ENCODE measurements around the gene CNGA2. TPM values are rescaled to one million over a fixed set of nuclear protein-coding genes. Genes with fewer than 3 reads are reported as not detected.

Gene CNGA2
- total and polyA plus RNA-seq, 9 of the 15 experiments (the other 6 are each of a cell fraction or from before 2014, with no cell fraction given): not detected

GRCh38 chrX:151754047-151754429, 19.5 kb downstream of the CNGA2 start:
- Histone ChIP-seq H3K4me3 (no peak overlapping the region), H3K79me2 (ENCODE audit: control insufficient read depth, insufficient read depth, low read length) (no peaks in the 10 kb centered on the region), H3K36me3 (ENCODE audit: control insufficient read depth, insufficient read depth, low read length) (no peaks in the 10 kb centered on the region), H3K4me1 (replicated peaks in 1 of 2; ENCODE audit: control insufficient read depth in 2 of 2, insufficient read depth in 2 of 2, low read length in 2 of 2) (peaks cover 0 to 6% of the 10 kb centered on the region in 2 experiments; a peak in 2 of 5 replicates), H3K27me3 (ENCODE audit: control insufficient read depth in 2 of 2, insufficient read depth in 2 of 2, low read length in 2 of 2) (peaks cover 0 to 1% of the 10 kb centered on the region in 2 experiments; a peak in 1 of 5 replicates), H3K4me2 (ENCODE audit: insufficient read depth, low read length) (no peak overlapping the region), H2AFZ (ENCODE audit: low read depth, low read length) (no peak overlapping the region), H3K9me3 (replicated peaks; ENCODE audit: control insufficient read depth, insufficient read depth, low read depth, low read length) (no peaks in the 10 kb centered on the region), H3K9me1 (ENCODE audit: control insufficient read depth, insufficient read depth, low read length) (no peaks in the 10 kb centered on the region), H3K9ac (ENCODE audit: insufficient read depth in 1 of 2, low read depth in 2 of 2, low read length in 2 of 2) (no peak overlapping the region), H3K27ac (ENCODE audit: extremely low read depth, low read depth, low read length) (no peak overlapping the region), H4K20me1 (replicated peaks; ENCODE audit: control insufficient read depth, insufficient read depth, low read length) (no peaks in the 10 kb centered on the region)
- ATAC-seq (no peak), FAIRE-seq (no peak), DNase-seq (ENCODE audit: extremely low read depth in 1 of 4, low spot score in 3 of 4) (no peak)
- CTCF ChIA-PET (ENCODE audit: low intra/inter-chr PET ratio): interaction anchor here (1.9 kb wide), 1 partner anchor 881 kb away, joined by 9 read pairs; no protein-coding TSS in a partner anchor
- POLR2A ChIA-PET: no interaction called here
- intact Hi-C loops (cut with micrococcal nuclease) (no loop called here), in situ Hi-C loops (cut with MboI) (loop anchor here (5.0 kb wide), 2 partner anchors 888 to 1068 kb away; no protein-coding TSS in a partner anchor)
- BruUV-seq (replicated peaks): no TSS peak
- WGBS (ENCODE audit: insufficient coverage, low coverage, missing lambda C conversion rate): 27% methylated on average over 4 of the region's 6 CpGs
- TF ChIP-seq, protein P1, sequence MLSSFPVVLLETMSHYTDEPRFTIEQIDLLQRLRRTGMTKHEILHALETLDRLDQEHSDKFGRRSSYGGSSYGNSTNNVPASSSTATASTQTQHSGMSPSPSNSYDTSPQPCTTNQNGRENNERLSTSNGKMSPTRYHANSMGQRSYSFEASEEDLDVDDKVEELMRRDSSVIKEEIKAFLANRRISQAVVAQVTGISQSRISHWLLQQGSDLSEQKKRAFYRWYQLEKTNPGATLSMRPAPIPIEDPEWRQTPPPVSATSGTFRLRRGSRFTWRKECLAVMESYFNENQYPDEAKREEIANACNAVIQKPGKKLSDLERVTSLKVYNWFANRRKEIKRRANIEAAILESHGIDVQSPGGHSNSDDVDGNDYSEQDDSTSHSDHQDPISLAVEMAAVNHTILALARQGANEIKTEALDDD (IDR thresholded peaks at IDR 0.05): no peak
- no peak for TF ChIP-seq PML (IDR thresholded peaks at IDR 0.05; ENCODE audit: low read length)
- no peak for TF ChIP-seq NFIC (IDR thresholded peaks at IDR 0.05)
- no peak for TF ChIP-seq HMG20A (CRISPR knock-in tag; conservative IDR thresholded peaks at IDR 0.05)
- TF ChIP-seq TCFL5 (CRISPR knock-in tag; conservative IDR thresholded peaks at IDR 0.05): no peak
- no peak for TF ChIP-seq PTBP1 (IDR thresholded peaks at IDR 0.05; ENCODE audit: low read depth, low read length)
- TF ChIP-seq, protein P2, sequence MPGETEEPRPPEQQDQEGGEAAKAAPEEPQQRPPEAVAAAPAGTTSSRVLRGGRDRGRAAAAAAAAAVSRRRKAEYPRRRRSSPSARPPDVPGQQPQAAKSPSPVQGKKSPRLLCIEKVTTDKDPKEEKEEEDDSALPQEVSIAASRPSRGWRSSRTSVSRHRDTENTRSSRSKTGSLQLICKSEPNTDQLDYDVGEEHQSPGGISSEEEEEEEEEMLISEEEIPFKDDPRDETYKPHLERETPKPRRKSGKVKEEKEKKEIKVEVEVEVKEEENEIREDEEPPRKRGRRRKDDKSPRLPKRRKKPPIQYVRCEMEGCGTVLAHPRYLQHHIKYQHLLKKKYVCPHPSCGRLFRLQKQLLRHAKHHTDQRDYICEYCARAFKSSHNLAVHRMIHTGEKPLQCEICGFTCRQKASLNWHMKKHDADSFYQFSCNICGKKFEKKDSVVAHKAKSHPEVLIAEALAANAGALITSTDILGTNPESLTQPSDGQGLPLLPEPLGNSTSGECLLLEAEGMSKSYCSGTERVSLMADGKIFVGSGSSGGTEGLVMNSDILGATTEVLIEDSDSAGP (CRISPR knock-in tag; IDR thresholded peaks at IDR 0.05): no peak
- no peak for TF ChIP-seq ZNF79 (CRISPR knock-in tag; IDR thresholded peaks at IDR 0.05; ENCODE audit: low read depth)
- no peak for TF ChIP-seq HCFC1 (IDR thresholded peaks at IDR 0.05; ENCODE audit: low read depth, low read length)
- TF ChIP-seq ZNF217 (CRISPR knock-in tag; IDR thresholded peaks at IDR 0.05): no peak
- TF ChIP-seq, protein P3, sequence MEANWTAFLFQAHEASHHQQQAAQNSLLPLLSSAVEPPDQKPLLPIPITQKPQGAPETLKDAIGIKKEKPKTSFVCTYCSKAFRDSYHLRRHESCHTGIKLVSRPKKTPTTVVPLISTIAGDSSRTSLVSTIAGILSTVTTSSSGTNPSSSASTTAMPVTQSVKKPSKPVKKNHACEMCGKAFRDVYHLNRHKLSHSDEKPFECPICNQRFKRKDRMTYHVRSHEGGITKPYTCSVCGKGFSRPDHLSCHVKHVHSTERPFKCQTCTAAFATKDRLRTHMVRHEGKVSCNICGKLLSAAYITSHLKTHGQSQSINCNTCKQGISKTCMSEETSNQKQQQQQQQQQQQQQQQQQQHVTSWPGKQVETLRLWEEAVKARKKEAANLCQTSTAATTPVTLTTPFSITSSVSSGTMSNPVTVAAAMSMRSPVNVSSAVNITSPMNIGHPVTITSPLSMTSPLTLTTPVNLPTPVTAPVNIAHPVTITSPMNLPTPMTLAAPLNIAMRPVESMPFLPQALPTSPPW (CRISPR knock-in tag; IDR thresholded peaks at IDR 0.05): no peak

Data from K562 (cell line).